Astrocyte of the cerebellum (primary cell): ENCODE results near the gene KCNC1.

Experiments used
- DNase-seq: peaks from one replicate; pipeline ENCODE4 v3.0.0-alpha.2; 2011; ENCODE audit warnings: low read depth
- H3K4me3 ChIP-seq: 2 replicates; pipeline ENCODE4 v1.5.1; 2011; ENCODE audit warnings: mild to moderate bottlenecking, low read depth, low read length, moderate library complexity
- in situ Hi-C: cut with HindIII; loops from 2 replicates; pipeline ENCODE4 v1.10.0; 2017; ENCODE audit warnings: low sequenced_read_pairs
- TF ChIP-seq, protein P1 (sequence below): IDR thresholded peaks from 2 replicates; pipeline ENCODE4 v1.5.1; 2012; ENCODE audit warnings: low read length, low read depth, moderate library complexity, mild to moderate bottlenecking; ENCODE audit errors: missing control alignments

KCNC1 gene

GRCh38 chr11:17735818-17736578 is 1.4 kb downstream of the KCNC1 start:
- TF ChIP-seq, protein P1, sequence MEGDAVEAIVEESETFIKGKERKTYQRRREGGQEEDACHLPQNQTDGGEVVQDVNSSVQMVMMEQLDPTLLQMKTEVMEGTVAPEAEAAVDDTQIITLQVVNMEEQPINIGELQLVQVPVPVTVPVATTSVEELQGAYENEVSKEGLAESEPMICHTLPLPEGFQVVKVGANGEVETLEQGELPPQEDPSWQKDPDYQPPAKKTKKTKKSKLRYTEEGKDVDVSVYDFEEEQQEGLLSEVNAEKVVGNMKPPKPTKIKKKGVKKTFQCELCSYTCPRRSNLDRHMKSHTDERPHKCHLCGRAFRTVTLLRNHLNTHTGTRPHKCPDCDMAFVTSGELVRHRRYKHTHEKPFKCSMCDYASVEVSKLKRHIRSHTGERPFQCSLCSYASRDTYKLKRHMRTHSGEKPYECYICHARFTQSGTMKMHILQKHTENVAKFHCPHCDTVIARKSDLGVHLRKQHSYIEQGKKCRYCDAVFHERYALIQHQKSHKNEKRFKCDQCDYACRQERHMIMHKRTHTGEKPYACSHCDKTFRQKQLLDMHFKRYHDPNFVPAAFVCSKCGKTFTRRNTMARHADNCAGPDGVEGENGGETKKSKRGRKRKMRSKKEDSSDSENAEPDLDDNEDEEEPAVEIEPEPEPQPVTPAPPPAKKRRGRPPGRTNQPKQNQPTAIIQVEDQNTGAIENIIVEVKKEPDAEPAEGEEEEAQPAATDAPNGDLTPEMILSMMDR = peak; percentile 31
- no peak for DNase-seq
- H3K4me3 ChIP-seq = no peak overlapping the region
- in situ Hi-C loops = no loop called here

DNA sequence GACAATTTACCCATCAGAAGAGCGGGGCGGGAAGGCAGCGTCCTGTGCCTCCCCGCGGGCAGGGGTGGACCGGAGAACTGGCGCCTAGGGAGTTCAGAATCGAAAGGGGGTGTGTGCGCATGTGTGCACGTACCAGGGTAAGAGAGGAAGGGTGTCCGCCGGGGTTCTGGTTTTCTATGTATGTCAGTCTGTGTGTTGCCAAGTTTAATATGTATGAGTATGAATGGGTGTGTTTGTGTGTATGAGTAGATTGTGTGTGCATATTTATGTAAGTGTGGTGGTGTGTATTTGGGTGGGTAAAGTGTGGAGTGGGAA is 2.0 kb downstream of the KCNC1 start:
- H3K4me3 ChIP-seq = no peak overlapping the region
- no peak for DNase-seq
- in situ Hi-C loops = no loop called here
- TF ChIP-seq, protein P1 = no peak

- DNase-seq = no peak
- TF ChIP-seq, protein P1 = no peak
- H3K4me3 ChIP-seq = no peak overlapping the region
- in situ Hi-C loops = no loop called here
These were observed 2.6 kb downstream of the KCNC1 start for GRCh38 chr11:17736930-17737817.

DNA sequence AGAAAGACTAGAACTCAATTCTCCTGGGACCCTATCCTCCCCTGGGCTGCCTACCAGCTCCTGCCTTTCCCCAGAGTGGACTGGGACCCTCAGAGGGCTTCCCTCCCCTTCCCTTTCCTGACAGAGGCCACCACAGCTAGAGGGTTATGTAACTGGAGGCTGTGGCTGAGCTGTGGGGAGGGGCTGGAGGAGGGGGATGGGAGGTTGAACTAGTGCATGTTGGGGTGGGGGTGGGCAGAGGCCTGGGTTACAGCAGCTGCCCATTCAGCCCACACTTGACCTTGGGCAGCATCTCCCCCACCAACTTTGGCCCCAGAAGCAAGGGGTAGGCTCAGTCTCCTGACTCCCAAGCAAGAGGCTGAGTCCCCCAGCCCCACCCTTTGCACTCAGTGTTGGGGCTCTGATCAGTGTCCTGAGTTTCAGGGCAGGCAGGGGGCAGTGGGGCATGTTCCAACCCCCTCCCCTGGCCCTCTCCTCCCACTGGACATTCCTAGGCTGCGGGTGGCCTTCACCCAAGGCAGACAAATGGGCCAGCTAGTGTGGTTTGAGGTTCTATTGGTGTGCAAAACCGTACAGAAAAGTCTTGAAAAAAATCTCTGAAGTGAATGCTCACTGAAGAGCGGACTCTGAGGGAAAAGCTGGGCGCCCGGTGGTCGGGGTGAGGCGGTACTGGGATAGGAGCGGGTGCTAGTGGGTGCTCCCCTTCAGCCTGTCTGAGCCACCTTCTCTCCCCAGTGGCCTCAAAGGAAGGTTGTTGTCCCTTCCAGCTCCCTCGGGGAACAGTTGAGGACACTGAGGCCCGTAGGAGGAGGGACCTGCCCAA is 3.8 kb downstream of the KCNC1 start:
- DNase-seq = no peak
- in situ Hi-C loops = no loop called here
- no peak overlapping the region for H3K4me3 ChIP-seq
- TF ChIP-seq, protein P1 = no peak

DNA sequence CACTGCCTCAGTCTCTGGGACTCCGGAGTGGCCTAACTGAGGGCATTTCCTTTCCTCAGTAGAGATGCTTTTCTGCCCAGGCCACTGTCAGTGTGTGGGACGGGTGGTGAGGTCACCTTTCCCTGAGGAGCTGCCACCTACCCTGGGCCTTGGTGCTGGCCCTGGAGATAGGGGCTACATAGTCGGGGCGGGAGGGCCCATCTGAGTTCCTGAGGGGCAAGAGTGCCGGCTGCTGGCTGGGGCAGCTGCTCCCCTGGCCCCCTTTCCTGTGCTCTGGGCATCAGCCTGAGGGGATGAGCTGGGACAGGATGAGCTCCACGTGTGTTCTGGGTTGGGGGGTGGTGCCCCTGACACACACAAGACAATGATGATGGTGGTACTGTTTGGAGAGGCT is 5.4 kb downstream of the KCNC1 start:
- no peak for DNase-seq
- TF ChIP-seq, protein P1 = no peak
- no peak overlapping the region for H3K4me3 ChIP-seq
- in situ Hi-C loops = no loop called here

DNA sequence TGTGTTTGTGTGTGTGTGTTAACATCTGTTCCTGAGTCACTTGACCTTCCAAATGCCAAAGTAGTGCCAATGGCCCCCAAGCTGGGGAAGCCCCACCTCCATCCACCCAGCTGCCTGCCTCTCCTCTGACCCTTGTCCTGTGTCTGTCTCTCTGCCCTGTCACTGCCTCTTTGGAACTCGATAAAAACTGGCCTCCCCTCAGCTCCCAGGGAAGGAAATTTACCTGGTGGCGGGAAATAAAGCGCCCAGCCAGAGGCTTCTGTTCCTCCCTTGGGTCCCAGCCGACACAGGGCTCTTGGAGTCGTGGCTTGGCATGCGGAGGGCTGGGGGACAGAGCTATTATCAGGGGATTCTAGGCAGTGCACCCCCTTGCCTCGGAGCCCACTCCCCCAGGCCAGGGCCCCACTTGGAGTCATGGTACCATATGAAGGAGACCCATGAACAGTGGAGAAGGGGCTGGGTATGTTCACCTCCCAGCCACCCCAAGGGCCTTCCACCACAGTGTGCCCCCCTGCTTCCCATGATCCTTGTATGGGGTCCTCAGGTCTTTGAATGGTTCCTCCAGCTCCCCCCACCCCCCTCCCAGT is 6.2 kb downstream of the KCNC1 start:
- no peak overlapping the region for H3K4me3 ChIP-seq
- TF ChIP-seq, protein P1 = no peak
- in situ Hi-C loops = no loop called here
- DNase-seq = no peak
